Activated gamma-delta T cell treated with anti-CD3 and anti-CD28 coated beads, Interleukin-2, amount 50 U/mL, for 16 hours (primary cell): ENCODE data around the gene RPL18.

Experiments used
- DNase-seq: peaks from one replicate; pipeline ENCODE4 v3.0.0-alpha.2; 2020; ENCODE audit warnings: low read depth

Gene RPL18

GRCh38 chr19:48630296-48631063 is 11.5 kb upstream of the RPL18 start:
- DNase-seq: no peak

GRCh38 chr19:48629599-48630295 is 10.8 kb upstream of the RPL18 start:
- no peak for DNase-seq

GRCh38 chr19:48629297-48629598 is 10.3 kb upstream of the RPL18 start:
- DNase-seq: no peak

GRCh38 chr19:48628486-48629296 is 9.7 kb upstream of the RPL18 start:
- DNase-seq: no peak

- DNase-seq: no peak
Observed at GRCh38 chr19:48627865-48628314, 8.9 kb upstream of the RPL18 start.

- no peak for DNase-seq
Observed at GRCh38 chr19:48627201-48627864, 8.4 kb upstream of the RPL18 start.

GRCh38 chr19:48625891-48626327 is 6.9 kb upstream of the RPL18 start:
- no peak for DNase-seq

GRCh38 chr19:48624791-48625723 is 6.1 kb upstream of the RPL18 start:
- no peak for DNase-seq

- DNase-seq: peak; percentile 94
Observed at GRCh38 chr19:48624067-48624594, 5.2 kb upstream of the RPL18 start.

- no peak for DNase-seq
Observed at GRCh38 chr19:48623556-48624066, 4.6 kb upstream of the RPL18 start.

GRCh38 chr19:48619692-48620585 is 961 bp upstream of the RPL18 start:
- no peak for DNase-seq

- DNase-seq: no peak
Observed at GRCh38 chr19:48618278-48618915, 581 bp downstream of the RPL18 start.

- no peak for DNase-seq
Observed at GRCh38 chr19:48617146-48617937, 1.6 kb downstream of the RPL18 start.

GRCh38 chr19:48616491-48617056 is 2.4 kb downstream of the RPL18 start:
- no peak for DNase-seq

- DNase-seq: no peak
Observed at GRCh38 chr19:48616041-48616436, 2.9 kb downstream of the RPL18 start.

- no peak for DNase-seq
Observed at GRCh38 chr19:48615231-48616040, 3.5 kb downstream of the RPL18 start.
